Astrocyte of the hippocampus (primary cell): ENCODE results near the gene TECR.
A peak's percentile ranks its signal among the peaks of the same experiment; 100 is the strongest.
"Not testable (repeated sequence)": the region's sequence is repeated elsewhere in the genome, so short reads cannot be mapped to it uniquely, and the experiment has no call there.

Source experiments
- DNase-seq: peaks from one replicate; pipeline ENCODE4 v3.0.0; 2011; ENCODE audit warnings: low read depth, low spot score

TECR gene

DNA sequence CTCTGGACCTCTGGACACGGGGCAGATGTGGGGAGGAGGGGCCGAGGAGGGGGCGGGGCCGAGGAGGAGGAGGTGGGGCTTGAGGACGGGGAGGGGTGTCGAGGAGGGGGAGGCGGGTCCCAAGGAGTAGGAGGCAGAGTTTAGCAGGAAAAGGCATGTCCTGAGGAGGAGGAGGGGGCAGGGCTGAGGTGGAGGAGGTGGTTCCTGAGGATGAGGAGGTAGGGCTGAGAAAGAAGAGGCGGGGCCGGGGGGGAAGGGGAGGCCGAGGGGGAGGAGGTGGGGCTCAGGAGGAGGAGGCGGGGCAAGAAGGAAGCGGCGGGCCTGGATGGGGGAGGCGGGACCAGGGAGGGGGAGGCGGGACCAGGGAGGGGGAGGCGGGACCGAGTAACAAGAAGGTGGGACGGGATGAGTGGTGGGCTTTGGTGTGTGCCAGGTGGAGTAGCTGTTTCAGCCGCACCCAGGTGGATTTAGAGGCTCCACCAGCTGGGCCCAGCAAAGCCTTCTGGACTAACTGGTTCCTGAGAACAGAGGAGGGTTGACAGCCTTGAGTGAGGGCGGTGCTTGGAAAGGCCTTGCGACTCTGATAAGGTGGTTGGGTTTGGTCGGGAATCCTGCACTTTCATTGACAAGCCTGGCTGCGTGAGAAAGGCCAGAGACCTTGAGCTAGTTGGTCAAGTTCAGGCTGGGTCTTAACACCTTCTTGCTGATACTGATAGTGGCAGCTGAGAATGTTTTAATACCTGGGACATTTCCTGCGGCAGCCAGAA, 7.7 kb downstream of the TECR start:
- peak; percentile 38 for DNase-seq

DNA sequence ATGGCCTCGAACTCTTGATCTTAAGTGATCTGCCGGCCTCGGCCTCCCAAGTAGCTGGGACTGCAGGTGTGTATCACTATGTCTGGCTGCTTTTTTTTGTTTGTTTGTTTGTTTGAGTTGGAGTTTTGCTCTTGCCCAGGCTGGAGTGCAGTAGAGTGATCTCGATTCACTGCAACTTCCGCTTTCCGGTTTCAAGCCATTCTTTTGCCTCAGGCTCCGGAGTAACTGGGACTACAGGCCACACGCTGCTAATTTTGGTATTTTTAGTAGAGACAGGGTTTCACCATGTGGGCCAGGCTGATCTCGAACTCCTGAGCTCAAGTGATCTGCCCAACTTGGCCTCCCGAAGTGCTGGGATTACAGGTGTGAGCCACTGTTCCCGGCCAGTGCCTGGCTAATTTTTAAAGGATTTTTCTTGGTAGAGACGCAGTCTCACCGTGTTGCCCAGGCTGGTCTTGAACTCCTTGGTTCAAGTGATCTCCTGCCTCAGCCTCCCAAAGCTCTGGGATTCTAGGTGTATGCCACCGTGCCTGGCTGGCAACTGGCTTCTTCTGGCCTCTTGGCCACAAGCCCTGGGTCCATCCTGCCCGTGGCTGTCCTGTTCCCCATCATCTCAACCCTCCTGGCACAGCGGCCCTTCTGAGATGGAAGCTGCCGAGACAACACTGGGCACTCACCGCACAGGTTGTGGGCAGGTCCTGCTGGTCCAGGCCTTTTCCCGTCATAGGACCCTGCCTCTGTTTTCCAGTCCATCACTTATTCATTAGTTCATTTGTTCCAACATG, 11.5 kb downstream of the TECR start:
- no peak for DNase-seq

DNA sequence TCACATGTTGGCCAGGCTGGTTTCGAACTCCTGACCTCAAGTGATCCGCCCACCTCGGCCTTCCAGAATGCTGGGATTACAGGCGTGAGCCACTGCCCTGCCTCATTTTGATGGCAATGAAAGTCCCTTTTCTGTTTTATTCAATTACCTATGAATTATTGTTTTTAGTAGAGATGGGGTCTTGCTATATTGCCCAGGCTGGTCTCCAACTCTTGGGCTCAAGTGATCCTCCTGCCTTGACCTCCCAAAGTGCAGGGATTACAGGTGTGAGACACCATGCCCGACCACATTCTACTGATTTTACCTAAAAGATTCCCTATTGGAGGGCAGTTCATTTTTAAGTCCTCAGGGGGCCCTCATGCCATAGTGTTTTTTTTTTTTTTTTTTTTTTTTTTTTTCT, 12.6 kb downstream of the TECR start:
- not testable (repeated sequence) for DNase-seq

DNA sequence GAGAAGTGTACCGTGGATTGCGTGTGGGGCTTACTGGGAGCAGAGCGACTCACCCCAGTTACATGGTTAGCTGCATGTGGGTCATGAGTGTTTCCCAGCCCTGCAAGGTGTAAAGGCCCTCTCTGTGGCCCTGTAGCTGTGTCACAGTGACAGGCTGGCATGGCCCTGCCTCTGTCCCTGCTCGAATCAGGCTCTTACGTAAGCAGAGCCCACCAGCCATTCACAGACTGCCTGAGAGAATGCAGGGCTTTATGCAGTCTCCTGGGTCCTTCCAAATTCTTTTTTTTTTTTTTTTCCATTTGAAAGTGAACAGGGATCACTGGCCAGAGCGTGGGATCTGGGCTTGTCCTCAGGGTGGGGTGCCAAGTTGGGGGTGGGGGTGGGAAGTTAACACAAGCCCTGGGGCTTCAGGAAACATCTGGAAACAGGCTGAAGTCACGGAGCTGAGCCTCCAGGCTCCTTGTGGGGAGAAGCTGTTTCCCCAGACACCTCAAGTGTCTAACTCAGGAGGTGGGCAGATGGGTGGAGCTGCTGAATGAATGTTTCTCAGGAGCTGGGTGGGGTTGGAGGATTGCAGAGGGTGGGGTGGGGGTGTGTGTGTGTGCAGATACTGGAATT, 13.4 kb downstream of the TECR start:
- DNase-seq, result no peak

DNA sequence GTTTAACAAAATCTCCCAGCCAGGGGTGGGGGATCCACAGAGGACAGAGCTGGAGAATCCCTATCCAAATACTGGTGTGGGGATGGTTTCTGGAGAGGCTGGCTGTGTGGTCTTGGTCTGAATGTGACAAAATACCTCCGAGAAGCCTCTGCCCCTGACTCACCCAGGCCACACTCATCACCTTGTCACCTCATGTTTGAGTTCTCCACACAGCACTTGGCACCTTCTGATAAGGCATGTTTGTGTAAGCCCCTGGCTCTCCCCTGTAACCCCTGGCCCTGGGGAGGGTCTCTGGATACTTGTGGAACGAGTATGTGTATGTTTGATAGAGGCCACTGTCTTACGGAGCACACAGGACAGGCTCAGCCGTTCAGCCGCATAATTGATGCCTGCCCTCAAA, 14.7 kb downstream of the TECR start:
- DNase-seq, result no peak

DNA sequence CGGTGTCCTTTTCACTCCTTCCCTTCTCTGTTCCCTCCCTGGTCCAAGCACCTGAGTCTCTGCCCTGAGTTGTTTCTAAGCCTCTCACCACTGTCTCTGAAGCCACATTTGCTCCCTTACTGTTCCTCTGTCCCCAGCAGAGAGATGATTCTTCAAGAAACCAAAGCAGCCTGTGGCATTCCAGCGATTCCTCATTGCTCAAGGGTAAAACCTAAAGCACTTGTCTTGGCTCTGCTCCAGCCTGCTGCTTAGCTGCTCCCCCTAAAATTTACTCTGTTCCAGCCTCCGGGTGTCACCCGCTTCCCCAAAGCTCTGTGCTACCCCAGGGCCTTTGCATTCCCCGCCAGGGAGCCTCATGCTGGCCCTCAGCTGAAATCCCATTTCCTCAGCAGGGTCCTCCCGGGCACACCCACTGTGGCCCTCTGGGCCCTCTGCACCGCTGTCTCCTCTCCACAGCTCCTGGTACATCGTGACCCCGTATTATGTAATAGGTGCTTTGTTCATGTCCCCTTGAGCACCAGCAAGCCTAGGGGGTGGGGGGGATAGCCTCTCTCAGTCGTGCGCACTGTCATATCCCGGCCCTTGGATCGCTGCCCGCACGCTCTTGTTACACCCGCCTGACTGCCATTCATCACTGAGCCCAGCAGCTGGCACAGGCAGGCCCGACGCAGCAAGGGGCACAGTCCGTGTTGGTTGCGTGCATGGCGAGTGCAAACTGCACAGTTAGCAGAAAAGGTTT, 15.8 kb downstream of the TECR start:
- DNase-seq, result peak; percentile 78

DNA sequence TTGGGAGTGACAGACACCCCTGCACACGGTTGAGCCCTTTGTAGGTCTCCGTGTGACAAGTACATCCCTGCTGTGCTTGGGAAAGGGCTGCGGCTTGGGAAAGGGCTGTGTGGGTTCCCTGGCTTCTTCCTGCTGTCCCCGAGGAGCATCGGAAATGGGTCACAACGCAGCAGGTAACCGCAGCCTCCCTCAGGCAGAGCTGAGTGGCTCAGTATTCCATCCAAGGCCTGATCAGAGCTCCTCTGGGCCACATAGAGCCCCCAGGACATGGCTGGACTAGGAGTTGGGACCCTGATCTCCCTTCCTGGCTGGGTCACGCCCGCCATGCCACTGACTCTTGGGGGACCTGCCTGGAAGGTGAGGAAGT, 16.3 kb downstream of the TECR start:
- no peak for DNase-seq

DNA sequence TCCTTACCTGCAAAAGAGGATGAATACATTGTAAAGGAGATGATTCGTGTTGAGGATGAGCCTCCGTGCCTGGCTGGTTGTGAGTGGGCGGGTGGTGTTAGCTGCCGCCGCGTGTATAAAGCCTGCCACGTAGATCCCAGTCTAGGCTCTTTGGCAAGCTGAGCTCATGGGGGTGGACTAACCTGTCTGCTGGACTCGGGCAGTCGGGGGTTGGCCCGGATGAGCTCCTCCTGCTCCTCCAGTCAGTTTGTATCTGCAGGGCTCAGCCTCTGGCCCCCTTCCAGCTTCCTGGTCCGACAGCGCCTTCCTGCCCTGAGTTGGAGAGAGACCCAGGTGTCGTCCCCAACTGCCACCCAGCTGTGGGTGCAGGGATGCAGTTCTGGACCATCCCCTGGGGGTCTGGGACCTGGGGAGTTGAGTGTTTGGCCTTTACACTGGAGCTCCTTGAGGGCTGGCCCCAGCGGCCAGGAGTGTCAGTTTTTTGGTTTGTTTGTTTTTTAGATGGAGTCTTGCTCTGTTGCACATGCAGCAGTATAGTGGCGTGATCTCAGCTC, 20.9 kb downstream of the TECR start:
- no peak for DNase-seq

DNA sequence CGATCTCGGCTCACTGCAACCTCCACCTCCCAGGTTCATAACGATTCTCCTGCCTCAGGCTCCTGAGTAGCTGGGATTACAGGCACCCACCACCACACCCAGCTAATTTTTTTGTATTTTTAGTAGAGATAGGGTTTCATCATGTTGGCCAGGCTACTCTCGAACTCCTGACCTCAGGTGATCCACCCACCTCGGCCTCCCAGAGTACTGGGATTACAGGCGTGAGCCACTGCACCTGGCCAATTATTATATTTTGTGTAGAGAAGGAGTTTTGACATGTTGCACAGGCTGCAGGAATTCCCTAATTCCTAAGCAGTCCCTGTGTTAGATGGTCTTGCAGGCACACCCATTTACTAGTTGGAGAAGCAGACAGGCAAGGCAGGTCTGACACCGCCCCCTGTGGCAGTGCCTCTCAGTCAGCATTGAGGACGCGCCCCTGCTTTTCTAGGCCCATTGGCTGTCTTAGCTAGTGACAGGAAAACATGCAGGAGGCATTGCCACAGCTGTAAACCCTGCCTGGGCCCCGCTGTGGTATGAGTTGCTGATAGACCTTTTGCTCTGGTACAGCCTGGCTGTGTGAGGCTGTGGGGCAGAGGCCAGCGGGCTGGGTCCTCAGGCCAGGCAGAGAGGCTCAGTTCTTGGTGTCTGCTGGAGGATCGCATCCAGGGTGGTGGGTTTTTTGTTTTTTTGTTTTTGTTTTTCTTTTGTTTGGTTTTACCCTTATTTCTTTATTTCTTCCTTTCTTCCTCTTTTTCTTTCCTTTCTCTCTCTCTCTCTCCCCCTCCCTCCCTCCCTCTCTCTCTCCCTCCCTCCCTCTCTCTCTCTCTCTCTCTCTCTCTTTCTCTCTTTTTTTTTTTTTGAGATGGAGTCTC, 22.0 kb downstream of the TECR start:
- peak; percentile 45 for DNase-seq

DNA sequence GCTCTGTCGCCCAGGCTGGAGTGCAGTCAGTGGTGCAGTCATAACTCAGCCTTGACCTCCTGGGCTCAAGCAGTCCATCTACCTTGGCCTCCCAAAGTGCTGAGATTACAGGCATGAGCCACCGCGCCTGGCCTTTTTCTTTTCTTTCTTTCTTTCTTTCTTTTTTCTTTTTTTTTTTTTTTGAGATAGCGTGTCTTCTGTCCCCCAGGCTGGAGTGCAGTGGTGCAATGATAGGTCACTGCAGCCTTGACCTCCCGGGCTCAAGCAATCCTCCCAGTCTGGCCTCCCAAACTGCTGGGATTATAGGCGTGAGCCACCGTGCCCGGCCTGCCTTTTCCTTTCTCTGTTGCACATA, 22.6 kb downstream of the TECR start:
- not testable (repeated sequence) for DNase-seq

DNA sequence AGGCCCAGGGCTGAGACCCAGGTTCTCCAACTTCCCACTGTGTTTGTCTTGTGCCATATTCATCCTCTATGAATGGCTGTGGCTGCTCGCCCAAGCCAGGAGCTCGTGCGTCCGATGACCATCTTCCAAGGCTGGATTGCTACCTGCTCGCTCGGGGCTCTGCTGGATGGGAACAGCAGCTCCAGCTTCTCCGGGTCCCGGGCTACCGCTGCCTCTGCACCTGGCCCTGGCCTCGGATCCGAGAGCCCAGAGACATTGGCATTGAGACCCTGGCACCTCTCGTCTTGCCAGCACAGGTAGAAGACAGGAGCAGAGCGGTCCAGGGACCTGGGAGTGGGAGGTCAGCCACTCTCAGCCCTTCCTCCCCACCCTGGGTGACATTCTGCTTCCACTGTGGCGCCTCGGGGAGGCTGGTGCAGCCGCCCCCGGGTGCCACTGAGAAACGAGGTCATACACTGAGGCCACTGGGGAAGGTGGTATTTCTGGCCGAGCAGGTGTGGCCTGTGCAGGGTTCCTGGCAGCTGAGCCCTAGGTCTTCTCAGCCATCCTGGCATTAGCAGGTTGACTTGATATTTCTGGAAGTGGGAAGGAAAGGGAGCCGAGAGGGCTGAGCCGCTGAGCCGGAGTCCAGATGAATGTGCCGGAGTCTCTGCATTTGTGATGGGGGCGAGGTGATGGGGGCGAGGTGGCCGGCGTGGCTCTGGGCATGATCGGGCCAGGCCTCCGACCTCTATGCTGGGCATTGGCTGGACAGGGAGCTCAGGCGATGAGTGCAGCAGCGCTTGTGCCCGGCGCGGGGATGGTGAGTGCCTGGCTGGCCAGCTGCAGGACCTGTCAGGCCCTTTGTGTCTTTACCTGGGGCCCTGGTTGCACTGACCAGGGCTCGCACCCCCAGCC, 23.9 kb downstream of the TECR start:
- DNase-seq, result no peak

DNA sequence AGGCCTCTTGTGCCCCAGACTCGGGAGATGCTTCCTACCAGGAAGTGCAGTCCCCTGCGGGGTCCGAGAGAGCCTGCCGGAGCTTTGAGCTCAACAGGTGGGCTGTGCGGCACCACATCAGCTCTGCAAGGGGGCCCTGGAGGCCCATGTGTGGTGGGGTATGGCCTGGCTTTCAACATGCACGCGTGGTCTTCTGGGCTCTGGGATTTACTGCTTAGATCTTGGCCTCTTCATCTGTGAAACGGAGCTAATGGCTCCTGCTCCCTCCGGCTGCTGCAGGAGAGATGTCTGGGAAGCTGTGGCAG, 24.5 kb downstream of the TECR start:
- DNase-seq, result no peak

DNA sequence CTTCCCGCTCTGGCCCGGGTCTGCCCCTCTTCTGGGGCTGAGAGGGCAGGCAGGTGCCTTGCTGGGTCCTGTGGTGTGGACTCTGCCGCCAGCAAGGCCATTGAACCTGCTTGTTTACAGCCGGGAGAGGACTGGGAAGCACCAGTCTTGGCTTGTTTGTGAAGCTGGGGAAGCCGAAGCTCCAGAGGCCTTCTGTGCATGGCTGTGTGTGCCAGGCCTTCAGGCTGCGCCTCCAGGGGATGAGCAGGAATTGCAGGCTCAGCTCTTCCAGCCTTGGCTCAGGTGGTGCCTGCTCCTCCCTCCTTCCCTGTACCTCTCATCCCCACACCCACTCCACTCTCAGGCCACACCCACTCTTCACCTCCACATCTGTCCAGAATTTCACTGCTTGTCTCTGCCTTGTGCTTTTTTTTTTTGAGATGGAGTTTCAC, 25.0 kb downstream of the TECR start:
- DNase-seq, result no peak

DNA sequence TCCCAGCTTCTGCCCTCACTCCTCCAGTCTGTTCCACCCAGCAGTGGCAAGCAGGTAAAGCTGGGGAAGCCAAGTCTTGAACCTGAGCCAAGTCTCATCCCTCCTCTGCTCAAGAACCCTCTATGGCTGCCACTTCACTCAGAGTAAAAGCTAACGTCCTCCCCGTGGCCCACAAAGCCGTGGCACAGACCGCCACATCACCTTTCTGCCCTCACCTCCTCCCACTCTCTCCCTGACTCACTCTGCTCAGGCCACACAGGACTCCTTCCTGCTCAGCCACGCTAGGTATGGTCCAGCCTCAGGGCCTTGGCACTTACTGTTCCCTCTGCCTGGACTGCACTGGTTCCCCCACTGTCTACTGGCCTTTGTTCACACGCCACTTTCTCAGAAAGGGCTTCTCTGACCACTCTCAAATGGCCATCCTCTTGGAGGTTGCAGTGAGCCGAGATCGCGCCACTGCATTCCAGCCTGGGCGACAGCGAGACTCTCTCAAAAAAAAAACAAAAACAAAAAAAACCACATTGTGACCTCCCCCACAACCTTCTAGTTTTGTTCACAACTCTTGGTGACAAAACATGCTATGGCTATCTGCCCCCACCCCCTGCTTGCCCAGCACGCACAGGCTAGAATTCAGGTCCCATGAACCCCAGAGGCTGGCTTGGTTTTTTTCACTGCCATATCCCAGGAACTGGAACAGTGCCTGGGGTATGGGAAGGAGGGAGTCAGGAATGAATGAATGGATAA, 26.7 kb downstream of the TECR start:
- DNase-seq, result peak; percentile 72

DNA sequence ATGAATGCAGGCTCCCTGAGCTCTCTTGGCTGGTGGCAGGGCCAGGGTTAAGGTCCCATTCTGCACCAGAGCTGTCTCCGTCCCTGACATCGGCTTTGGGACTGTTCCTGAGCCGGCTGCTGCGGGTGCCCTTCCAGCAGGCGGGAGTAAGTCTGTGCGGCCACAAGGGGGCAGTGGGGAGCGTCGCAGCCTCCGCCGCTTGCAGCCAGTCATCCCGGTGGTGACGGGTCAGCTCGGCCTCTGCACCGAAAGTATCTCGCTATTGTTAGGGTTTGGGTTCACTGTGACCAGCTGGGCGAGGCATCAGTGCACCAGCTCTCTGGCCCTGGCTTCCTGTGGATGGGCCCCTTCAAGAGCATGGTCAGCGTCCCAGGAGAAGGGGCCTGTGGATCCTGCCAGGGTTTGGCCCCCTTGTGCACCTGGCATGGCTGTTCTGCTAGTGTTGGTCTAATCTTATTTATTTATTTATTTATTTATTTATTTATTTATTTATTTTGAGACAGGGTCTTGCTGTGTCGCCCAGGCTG, 27.3 kb downstream of the TECR start:
- DNase-seq, result peak; percentile 92

DNA sequence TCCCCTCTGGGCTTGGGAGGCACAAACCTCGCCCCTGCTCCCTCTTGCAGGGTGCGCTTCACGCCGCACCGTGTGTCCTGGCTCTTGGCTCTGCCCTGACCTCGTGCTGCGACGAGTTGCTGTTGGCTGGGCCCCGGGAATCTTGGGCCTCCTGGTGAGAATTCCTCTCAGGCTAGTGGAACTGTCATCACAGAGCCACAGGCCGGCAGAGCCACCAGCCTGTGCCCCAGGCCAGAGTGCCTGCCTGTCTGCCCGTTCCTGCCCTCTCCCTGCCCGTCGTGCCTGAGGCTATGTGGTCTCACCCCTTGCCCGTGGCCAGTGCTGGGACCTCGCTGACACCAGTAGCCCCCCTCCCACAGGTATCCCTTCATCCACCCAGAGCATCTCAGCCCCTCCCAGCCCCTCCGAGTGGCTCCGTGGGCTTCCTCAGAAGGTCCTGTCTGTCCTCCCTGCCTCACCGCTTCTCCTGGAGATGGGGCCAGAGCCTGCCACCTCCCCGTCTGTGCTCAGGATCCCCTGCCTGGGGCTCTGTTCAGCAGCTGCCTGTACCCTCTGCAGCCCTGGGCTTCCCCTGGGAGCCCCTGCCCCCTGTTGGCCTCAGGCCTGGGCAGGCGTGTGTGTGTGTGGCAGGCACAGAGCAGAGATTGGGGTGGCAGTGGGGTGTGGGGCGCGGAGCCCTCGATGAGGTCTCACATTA, 29.1 kb downstream of the TECR start:
- no peak for DNase-seq

DNA sequence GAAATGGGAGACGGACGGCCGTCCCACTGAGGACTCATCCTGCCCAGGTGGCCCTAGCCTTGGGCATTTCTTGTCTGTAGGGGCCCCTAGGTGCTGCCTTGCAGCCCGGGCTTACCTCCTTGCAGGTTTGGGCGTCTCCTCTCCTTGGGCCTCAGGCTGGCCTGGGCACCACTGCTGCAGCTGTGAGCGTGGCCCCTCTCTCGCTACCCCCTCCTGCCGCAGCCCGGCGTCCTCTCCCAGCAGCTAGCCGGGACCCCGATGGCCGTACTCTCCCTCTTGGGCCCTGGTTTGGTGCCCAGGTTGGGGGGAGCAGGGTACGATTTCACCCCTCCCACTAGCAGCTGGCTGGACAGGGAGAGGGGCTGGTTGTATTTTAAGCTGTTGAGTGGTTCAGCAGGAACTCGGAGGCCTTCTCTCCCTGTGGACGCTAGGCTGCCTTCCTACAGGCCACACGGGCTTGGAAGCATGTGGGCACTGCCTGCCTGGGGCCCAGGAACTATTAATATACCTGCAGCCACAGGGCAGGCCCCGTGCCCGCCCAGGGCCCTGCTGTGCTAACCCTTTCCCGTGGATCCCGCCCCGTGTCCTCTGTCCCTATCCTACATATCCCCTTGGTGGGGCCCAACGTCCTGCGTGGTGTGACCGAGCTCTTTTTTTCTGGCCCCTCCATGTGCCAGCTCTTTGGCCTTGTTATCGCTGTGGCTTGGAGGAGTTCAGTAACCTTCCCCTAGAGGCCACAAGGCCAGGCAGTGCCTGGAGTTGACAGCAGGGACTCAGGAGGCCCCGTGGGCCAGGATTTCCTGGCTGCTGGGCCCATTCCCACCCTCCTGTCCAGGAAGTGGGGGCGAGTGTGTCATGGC, 30.8 kb downstream of the TECR start:
- DNase-seq, result no peak

DNA sequence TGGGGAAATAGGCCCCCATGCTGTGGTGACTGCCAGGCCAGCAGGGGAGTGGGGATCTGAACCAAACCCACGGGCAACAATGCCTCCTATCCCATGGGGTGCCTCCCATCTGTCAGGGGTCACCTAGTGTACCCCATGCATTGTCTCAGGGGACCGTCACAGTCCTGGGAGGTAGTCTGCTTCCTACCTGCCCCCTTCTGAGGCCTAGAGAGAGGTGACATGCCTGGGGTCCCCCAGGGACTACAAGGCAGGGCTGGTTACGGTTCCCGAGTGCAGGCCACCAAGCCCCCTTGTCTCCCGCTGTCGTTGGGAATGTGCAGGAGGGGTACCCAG, 31.3 kb downstream of the TECR start:
- no peak for DNase-seq
